Neuronal stem cell (in vitro differentiated cells): ENCODE measurements around the gene SLX9.

Experiments
- DNase-seq: peaks from one replicate; pipeline ENCODE4 v3.0.0-alpha.2; 2013; ENCODE audit warnings: low spot score
- H2AFZ ChIP-seq: one replicate; pipeline ENCODE4 v1.6.1; 2013; ENCODE audit warnings: mild to moderate bottlenecking, low read length, inconsistent platforms
- H2AK5ac ChIP-seq: 2 replicates; pipeline ENCODE4 v1.6.1; 2013; ENCODE audit warnings: low read depth, mild to moderate bottlenecking, inconsistent platforms, low read length, moderate library complexity, mixed read lengths
- H2BK120ac ChIP-seq: 2 replicates; pipeline ENCODE4 v1.6.1; 2013; ENCODE audit warnings: low read depth, mild to moderate bottlenecking, inconsistent platforms, low read length, moderate library complexity, mixed read lengths
- H2BK12ac ChIP-seq: one replicate; pipeline ENCODE4 v1.6.1; 2013; ENCODE audit warnings: low read length, inconsistent platforms
- H2BK15ac ChIP-seq: 2 replicates; pipeline ENCODE4 v1.6.1; 2013; ENCODE audit warnings: mild to moderate bottlenecking, low read length, inconsistent platforms, mixed read lengths
- H2BK5ac ChIP-seq: one replicate; pipeline ENCODE4 v1.6.1; 2013; ENCODE audit warnings: inconsistent platforms, mild to moderate bottlenecking, low read length, moderate library complexity
- H3K14ac ChIP-seq: one replicate; pipeline ENCODE4 v1.6.1; 2013; ENCODE audit warnings: low read length, inconsistent platforms
- H3K18ac ChIP-seq: 2 replicates; pipeline ENCODE4 v1.6.1; 2013; ENCODE audit warnings: low read length, inconsistent platforms
- H3K23ac ChIP-seq: 2 replicates; pipeline ENCODE4 v1.6.1; 2013; ENCODE audit warnings: low read depth, mild to moderate bottlenecking, mixed read lengths, low read length, inconsistent platforms; ENCODE audit not compliant: poor library complexity
- H3K27ac ChIP-seq: replicated peaks from 3 replicates; pipeline ENCODE4 v1.5.1; 2013; ENCODE audit warnings: low read length, inconsistent platforms
- H3K27me3 ChIP-seq, 3 experiments: 2 replicates each; pipeline ENCODE4 v1.6.1; 2013; ENCODE audit warnings: low read length in 3 of 3, mild to moderate bottlenecking in 2 of 3, inconsistent platforms in 1 of 3, low read depth in 1 of 3, mixed read lengths in 1 of 3, moderate library complexity in 1 of 3; ENCODE audit not compliant: control insufficient read depth in 3 of 3, insufficient read depth in 3 of 3
- H3K36me3 ChIP-seq, 2 donors: replicated peaks in 1 of 2; 2 replicates each; pipeline ENCODE4 v1.6.1; 2013; ENCODE audit warnings: low read length in 2 of 2; ENCODE audit not compliant: control insufficient read depth in 2 of 2, insufficient read depth in 2 of 2
- H3K4ac ChIP-seq: 2 replicates; pipeline ENCODE4 v1.6.1; 2013; ENCODE audit warnings: inconsistent platforms, mild to moderate bottlenecking, low read length, moderate library complexity
- H3K4me1 ChIP-seq, 2 donors: 1 replicate in 1 of 2; 2 replicates in 1 of 2; pipeline ENCODE4 v1.6.1; 2013; ENCODE audit warnings: low read length in 2 of 2, low read depth in 1 of 2; ENCODE audit not compliant: control insufficient read depth in 2 of 2, insufficient read depth in 1 of 2
- H3K4me2 ChIP-seq: one replicate; pipeline ENCODE4 v1.6.1; 2013; ENCODE audit warnings: mild to moderate bottlenecking, low read length, inconsistent platforms; ENCODE audit not compliant: insufficient read depth, poor library complexity, severe bottlenecking
- H3K4me3 ChIP-seq, 2 donors: 2 replicates each; pipeline ENCODE4 v1.5.1; 2013; ENCODE audit warnings: low read length in 2 of 2, mild to moderate bottlenecking in 2 of 2, inconsistent platforms in 1 of 2, moderate library complexity in 1 of 2
- H3K79me1 ChIP-seq: one replicate; pipeline ENCODE4 v1.6.1; 2013; ENCODE audit warnings: low read depth, mild to moderate bottlenecking, inconsistent platforms, low read length, moderate library complexity
- H3K9ac ChIP-seq: one replicate; pipeline ENCODE4 v1.6.1; 2013; ENCODE audit warnings: mild to moderate bottlenecking, low read depth, low read length, inconsistent platforms; ENCODE audit not compliant: poor library complexity
- H3K9me3 ChIP-seq, 2 donors: replicated peaks in 1 of 2; 2 replicates each; pipeline versions ENCODE3 to v1.6.1; 2013; ENCODE audit warnings: low read length in 2 of 2, mild to moderate bottlenecking in 2 of 2, inconsistent platforms in 1 of 2, low read depth in 1 of 2, mixed read lengths in 1 of 2, moderate library complexity in 1 of 2; ENCODE audit not compliant: control insufficient read depth in 2 of 2, insufficient read depth in 1 of 2
- H4K8ac ChIP-seq: one replicate; pipeline ENCODE4 v1.6.1; 2013; ENCODE audit warnings: low read depth, mild to moderate bottlenecking, inconsistent platforms, low read length, moderate library complexity
- H4K91ac ChIP-seq: one replicate; pipeline ENCODE4 v1.6.1; 2013; ENCODE audit warnings: low read length, low read depth, mild to moderate bottlenecking, inconsistent platforms; ENCODE audit not compliant: poor library complexity
- WGBS, 2 donors: extraction: QIAGEN DNeasy Blood & Tissue Kit; methylation state at CpG; one replicate each; pipeline ENCODE4 v1.1.7; 2013; ENCODE audit warnings: missing lambda C conversion rate in 2 of 2, mixed read lengths in 1 of 2; ENCODE audit not compliant: insufficient read length in 2 of 2, insufficient replicate concordance in 1 of 2; ENCODE audit errors: extremely low coverage in 2 of 2; 5-methylcytosine and 5-hydroxymethylcytosine counted together

SLX9 gene

DNA sequence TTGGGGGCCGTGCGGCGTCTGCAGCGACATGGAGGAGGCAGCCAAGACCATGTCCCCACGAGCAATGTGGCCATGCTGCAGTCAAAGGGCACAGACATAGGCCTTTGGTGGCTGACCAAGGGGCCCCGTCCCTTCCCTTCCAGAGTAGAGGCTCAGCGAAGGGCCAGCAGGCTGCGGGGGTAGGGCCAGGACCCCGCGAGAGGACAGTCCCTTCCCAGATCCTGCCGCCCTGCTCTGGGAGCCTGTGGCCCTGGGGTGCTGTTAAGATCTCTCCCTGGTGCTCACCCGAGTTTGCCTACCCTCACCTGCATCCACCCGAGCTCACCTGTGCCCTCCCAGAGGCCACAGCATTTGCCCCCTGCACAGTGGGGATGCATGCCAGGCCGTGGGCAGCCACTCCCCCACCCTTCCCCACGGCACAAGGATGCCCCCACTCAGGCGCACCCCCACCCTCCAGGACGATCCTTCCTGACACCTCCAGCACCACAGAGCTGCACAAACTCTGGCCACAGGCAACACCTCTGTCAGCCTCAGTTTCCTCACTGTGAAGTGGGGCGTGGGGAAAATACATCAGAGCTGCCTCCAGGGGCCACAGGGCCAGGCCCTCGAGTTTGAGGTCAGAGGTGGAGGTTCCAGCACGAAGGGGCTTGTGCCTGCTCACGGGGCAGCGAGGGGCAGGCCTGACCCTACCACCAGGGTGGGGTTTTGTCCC is 34.7 kb upstream of the SLX9 start:
- H4K91ac ChIP-seq: no peak overlapping the region
- peaks cover 0 to 2% of the 10 kb centered on the region in 2 donors for H3K36me3 ChIP-seq
- H3K9ac ChIP-seq: peak overlapping the region; percentile 30
- no peak overlapping the region for H2BK5ac ChIP-seq
- H3K14ac ChIP-seq: peak overlapping the region; percentile 12
- DNase-seq: no peak
- no peak overlapping the region for H3K27ac ChIP-seq
- no peaks in the 10 kb centered on the region for H3K79me1 ChIP-seq
- H3K9me3 ChIP-seq: peaks cover 0 to 12% of the 10 kb centered on the region in 2 donors
- H2BK120ac ChIP-seq: no peak overlapping the region
- peak overlapping the region; percentile 42 for H2BK15ac ChIP-seq
- H3K23ac ChIP-seq: peak overlapping the region; percentile 50
- H4K8ac ChIP-seq: no peak overlapping the region
- H2AK5ac ChIP-seq: peak overlapping the region; percentile 59
- H3K4me1 ChIP-seq: peaks cover 0 to 4% of the 10 kb centered on the region in 2 donors
- H3K4me2 ChIP-seq: no peak overlapping the region
- WGBS, 2 donors: no CpG with 5 or more reads among the region's 22 CpGs
- H3K4ac ChIP-seq: no peak overlapping the region
- peaks cover 0 to 59% (median 30%) of the 10 kb centered on the region in 3 experiments for H3K27me3 ChIP-seq
- no peak overlapping the region for H3K4me3 ChIP-seq
- no peak overlapping the region for H2BK12ac ChIP-seq
- H2AFZ ChIP-seq: no peak overlapping the region
- peak overlapping the region; percentile 65 for H3K18ac ChIP-seq

DNA sequence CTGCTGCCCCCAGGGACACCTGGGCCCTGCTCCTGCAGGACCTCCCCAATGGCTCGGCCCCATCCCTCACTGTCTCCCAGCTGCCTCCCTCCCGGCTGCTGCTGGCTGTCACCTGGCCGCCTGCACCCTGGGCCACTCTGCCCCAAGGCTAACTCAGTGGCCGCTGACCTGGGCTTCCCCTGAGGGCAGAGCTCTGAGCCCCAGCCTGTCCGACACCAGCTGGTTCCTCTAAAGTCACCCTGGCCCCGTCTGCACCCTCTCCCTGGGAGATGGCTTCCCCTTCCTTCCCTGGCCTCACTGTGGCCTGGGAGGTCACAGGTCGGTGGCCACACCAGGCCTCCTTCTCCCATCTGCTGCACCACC is 34.1 kb upstream of the SLX9 start:
- H3K18ac ChIP-seq: peak overlapping the region; percentile 65
- no peak overlapping the region for H4K8ac ChIP-seq
- H2AFZ ChIP-seq: no peak overlapping the region
- peaks cover 0 to 4% of the 10 kb centered on the region in 2 donors for H3K4me1 ChIP-seq
- H3K14ac ChIP-seq: peak overlapping the region; percentile 12
- peak overlapping the region; percentile 30 for H3K9ac ChIP-seq
- no peak overlapping the region for H3K4me2 ChIP-seq
- WGBS, 2 donors: no CpG with 5 or more reads among the region's 7 CpGs
- no peaks in the 10 kb centered on the region for H3K79me1 ChIP-seq
- H2AK5ac ChIP-seq: peak overlapping the region; percentile 59
- H3K27ac ChIP-seq: no peak overlapping the region
- peak overlapping the region; percentile 42 for H2BK15ac ChIP-seq
- peaks cover 0 to 57% (median 33%) of the 10 kb centered on the region in 3 experiments for H3K27me3 ChIP-seq
- H3K36me3 ChIP-seq: peaks cover 0 to 2% of the 10 kb centered on the region in 2 donors
- DNase-seq: no peak
- H2BK5ac ChIP-seq: no peak overlapping the region
- H3K9me3 ChIP-seq: peaks cover 0 to 12% of the 10 kb centered on the region in 2 donors
- no peak overlapping the region for H2BK120ac ChIP-seq
- H3K4ac ChIP-seq: peak overlapping the region; percentile 37
- H3K23ac ChIP-seq: peak overlapping the region; percentile 66
- peak overlapping the region; percentile 30 for H2BK12ac ChIP-seq
- H4K91ac ChIP-seq: no peak overlapping the region
- H3K4me3 ChIP-seq: no peak overlapping the region

DNA sequence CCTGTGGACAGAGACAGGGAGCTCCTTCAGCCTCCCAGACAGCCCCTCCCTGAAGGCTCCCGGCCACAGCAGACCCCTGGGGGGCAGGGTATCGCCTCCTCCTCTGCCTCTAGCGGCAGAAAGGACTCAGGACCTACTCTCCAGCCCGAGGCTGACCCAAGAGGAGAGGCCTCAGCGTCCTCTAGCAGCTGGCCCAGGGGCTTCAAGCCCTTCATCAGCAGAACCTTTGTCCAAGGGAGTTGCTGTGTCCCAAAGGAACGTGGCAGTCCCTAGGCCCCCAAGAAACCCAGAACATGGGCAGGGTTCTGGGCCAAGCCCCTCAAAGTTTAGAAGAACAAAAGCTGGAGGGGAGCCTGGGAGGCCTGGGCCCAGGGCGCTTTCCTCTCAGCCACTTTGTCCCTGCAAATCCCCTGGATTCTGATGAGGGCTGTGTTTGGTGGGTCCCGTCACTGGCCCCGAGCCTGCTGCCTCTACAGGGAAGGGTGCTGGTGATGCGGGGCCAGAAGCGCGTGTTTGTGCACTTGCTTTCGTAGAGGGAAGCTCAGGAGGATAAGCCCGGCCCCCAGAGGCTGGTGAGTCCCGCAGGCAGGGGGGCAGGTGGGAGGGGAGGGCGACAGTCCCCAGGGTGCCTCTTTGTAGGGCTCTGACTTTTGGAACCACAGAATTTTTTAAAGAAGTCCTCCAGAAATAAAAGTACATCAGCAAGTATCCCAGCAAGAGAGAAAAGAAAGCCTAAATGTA is 32.4 kb upstream of the SLX9 start:
- peaks cover 0 to 2% of the 10 kb centered on the region in 2 donors for H3K36me3 ChIP-seq
- H4K91ac ChIP-seq: no peak overlapping the region
- peak overlapping the region; percentile 78 for H2AK5ac ChIP-seq
- H3K23ac ChIP-seq: peak overlapping the region; percentile 86
- no peak overlapping the region for H2BK120ac ChIP-seq
- no peak overlapping the region for H3K4me3 ChIP-seq
- no peak overlapping the region for H3K4me2 ChIP-seq
- H2AFZ ChIP-seq: peak overlapping the region; percentile 23
- H3K4ac ChIP-seq: no peak overlapping the region
- no peak overlapping the region for H2BK5ac ChIP-seq
- DNase-seq: no peak
- WGBS, 2 donors: no CpG with 5 or more reads among the region's 16 CpGs
- peak overlapping the region; percentile 87 for H3K14ac ChIP-seq
- no peak overlapping the region for H3K9ac ChIP-seq
- H3K18ac ChIP-seq: peak overlapping the region; percentile 80
- peaks cover 0 to 6% of the 10 kb centered on the region in 2 donors for H3K9me3 ChIP-seq
- H2BK15ac ChIP-seq: peak overlapping the region; percentile 73
- no peak overlapping the region for H3K27ac ChIP-seq
- no peak overlapping the region for H4K8ac ChIP-seq
- no peak overlapping the region for H2BK12ac ChIP-seq
- H3K27me3 ChIP-seq: peaks cover 0 to 65% (median 31%) of the 10 kb centered on the region in 3 experiments
- no peaks in the 10 kb centered on the region for H3K79me1 ChIP-seq
- peaks cover 0 to 6% of the 10 kb centered on the region in 2 donors for H3K4me1 ChIP-seq
